Stimulated activated CD8-positive, alpha-beta memory T cell treated with anti-CD3 and anti-CD28 coated beads, Interleukin-4, amount 100 ng/mL, for 24 hours (primary cell): Measurements from ENCODE around the gene MLPH.

Source experiments
- DNase-seq: peaks from one replicate; pipeline ENCODE4 v3.0.0-alpha.2; 2020; ENCODE audit warnings: low read depth

The MLPH gene

GRCh38 chr2:237479747-237480146, 7.3 kb upstream of the MLPH start:
- no peak for DNase-seq

- no peak for DNase-seq
Measured at GRCh38 chr2:237480556-237480955, 6.5 kb upstream of the MLPH start.

GRCh38 chr2:237480988-237481525, 6.0 kb upstream of the MLPH start:
- no peak for DNase-seq

GRCh38 chr2:237482485-237482884, 4.6 kb upstream of the MLPH start:
- no peak for DNase-seq

- DNase-seq = no peak
Measured at GRCh38 chr2:237483018-237483731, 3.9 kb upstream of the MLPH start.

- no peak for DNase-seq
Measured at GRCh38 chr2:237485304-237485703, 1.7 kb upstream of the MLPH start.

- DNase-seq = no peak
Measured at GRCh38 chr2:237485844-237486243, 1.2 kb upstream of the MLPH start.

GRCh38 chr2:237486334-237486818, 675 bp upstream of the MLPH start:
- DNase-seq = no peak

GRCh38 chr2:237487496-237487895, 445 bp downstream of the MLPH start:
- DNase-seq = no peak

- DNase-seq = no peak
Measured at GRCh38 chr2:237488295-237488694, 1.2 kb downstream of the MLPH start.

- no peak for DNase-seq
Measured at GRCh38 chr2:237488901-237489860, 2.1 kb downstream of the MLPH start.

GRCh38 chr2:237490009-237490711, 3.1 kb downstream of the MLPH start:
- DNase-seq = no peak

GRCh38 chr2:237490795-237491194, 3.7 kb downstream of the MLPH start:
- DNase-seq = no peak

GRCh38 chr2:237491515-237492118, 4.6 kb downstream of the MLPH start:
- no peak for DNase-seq

GRCh38 chr2:237492137-237492890, 5.3 kb downstream of the MLPH start:
- DNase-seq = no peak

- DNase-seq = no peak
Measured at GRCh38 chr2:237494066-237494465, 7.0 kb downstream of the MLPH start.

GRCh38 chr2:237495521-237496117, 8.6 kb downstream of the MLPH start:
- DNase-seq = no peak

GRCh38 chr2:237496428-237496827, 9.4 kb downstream of the MLPH start:
- no peak for DNase-seq

- DNase-seq = no peak
Measured at GRCh38 chr2:237497009-237497837, 10.2 kb downstream of the MLPH start.

GRCh38 chr2:237497838-237498186, 10.8 kb downstream of the MLPH start:
- no peak for DNase-seq
